Hematopoietic multipotent progenitor cell (in vitro differentiated cells): ENCODE results near the gene ARL5C. TPM values are rescaled to one million over a fixed set of nuclear protein-coding genes. Genes with fewer than 3 reads are reported as not detected.

Experiments used
- DNase-seq, 3 donors: peaks; one replicate each; pipeline ENCODE4 v3.0.0-alpha.2; 2011 to 2015; ENCODE audit warnings: low read depth in 2 of 3, low spot score in 2 of 3
- total RNA-seq: library from RNA; depleted of rRNA; stranded (reverse); fragments of >200 nt; gene quantifications from one replicate; pipeline ENCODE4 v1.2.3, GENCODE V29; 2012

Gene ARL5C
- total RNA-seq, 1 donor, result 0.54 TPM

DNA sequence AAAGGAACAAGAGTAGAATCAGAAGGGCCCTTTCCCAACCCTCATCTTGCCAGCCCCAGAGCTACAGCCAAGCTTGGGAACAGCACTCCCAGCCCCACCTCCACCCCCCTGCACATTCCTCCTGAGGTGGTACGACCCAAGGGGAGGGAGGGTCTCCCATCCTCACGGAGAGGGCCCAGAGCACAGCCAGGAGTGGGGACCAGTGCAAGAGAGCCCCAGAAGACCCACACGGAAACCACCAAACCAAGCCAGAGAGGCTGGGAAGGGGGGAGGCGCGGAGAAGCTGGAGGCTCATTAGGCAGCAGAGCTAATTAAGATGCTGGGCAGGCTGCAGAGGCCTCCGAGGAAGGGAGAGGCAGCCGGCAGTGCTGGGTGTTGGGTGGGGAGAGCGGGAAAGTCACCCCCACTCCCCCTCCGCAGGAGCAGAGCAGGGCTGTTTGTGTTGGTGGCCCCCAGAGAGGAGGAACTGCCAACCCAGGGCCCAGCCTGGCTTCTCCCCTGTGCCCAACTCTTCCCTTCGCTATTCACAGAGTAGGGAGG lies 29.1 kb upstream of the ARL5C start:
- no peak for DNase-seq

DNA sequence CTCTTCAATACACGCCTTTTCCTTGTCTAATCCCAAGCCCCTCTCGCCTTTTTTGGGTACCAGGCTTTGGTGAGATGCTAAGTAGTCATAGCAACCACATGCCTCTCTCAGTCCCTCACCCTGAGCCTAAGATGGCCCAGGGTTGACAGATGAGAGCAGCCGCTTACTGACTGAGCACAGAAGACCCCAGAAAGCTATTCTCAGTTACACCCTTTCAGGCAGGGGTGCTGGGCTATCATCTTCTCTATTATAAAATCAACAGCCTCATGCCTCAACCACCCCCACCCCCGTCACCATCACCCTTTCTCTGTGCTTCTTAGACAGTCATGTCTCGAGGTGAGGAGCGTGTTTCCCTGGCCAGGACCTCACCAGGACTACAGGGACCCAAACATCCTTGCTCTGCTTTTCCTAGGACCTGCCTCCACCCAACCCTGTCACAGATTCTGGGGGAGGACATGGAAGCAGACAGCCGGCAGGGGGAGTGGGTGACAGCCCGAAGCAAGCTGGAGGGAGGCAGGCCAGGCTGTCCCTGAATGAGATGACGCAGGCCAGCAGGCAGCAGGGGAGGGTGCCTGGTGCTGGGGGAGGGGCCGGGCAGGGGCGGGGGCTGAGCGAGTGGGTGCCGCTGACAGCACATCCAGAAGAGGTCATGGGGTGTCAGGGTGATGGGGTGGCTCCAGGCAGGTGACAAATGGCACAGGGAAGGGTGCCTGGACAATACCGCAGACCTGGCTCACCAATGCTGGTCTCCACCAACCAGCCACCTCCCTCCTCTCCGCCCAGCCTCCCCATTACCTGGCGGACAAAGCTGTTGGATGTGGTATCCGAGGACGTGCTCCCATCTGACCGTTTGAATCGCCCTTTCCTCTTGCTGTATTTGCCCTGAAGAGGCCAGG lies 28.4 kb upstream of the ARL5C start:
- DNase-seq, result no peak

DNA sequence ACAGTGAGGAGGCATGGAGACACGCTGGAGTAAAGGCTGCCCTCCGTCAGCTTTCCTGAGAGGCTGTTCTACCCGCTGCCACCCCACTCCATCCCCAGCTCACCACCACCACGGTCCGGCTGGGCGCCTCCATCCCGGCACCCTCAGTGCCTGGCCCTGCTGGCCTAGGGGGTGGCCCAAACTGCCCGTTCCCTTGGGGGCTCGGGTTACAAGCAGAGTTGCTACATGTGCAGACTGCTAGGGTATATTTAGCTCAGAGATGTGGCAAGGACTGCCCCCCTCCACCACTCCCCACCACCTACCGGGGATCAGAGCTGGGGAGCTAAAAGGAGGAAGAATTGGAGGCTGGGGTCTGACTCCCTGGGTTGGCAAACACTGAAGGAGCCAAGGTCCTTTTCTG lies 27.4 kb upstream of the ARL5C start:
- DNase-seq, result no peak

DNA sequence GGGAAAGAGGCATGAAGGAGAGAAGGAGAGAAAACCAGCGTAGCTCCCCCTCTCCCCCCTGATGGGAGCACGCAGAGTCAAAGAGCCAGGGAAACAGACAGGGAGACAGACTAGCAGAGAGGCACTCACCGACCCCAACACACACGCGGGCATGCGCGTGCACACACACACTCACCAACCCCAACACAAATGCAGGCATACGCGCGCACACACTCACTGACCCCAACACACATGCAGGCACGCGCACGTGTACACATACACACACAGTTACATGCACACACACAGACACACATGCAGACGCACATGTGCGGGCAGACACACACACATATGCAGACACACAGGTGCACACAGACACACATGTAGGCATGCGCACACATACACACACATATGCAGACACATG lies 26.9 kb upstream of the ARL5C start:
- no peak for DNase-seq

DNA sequence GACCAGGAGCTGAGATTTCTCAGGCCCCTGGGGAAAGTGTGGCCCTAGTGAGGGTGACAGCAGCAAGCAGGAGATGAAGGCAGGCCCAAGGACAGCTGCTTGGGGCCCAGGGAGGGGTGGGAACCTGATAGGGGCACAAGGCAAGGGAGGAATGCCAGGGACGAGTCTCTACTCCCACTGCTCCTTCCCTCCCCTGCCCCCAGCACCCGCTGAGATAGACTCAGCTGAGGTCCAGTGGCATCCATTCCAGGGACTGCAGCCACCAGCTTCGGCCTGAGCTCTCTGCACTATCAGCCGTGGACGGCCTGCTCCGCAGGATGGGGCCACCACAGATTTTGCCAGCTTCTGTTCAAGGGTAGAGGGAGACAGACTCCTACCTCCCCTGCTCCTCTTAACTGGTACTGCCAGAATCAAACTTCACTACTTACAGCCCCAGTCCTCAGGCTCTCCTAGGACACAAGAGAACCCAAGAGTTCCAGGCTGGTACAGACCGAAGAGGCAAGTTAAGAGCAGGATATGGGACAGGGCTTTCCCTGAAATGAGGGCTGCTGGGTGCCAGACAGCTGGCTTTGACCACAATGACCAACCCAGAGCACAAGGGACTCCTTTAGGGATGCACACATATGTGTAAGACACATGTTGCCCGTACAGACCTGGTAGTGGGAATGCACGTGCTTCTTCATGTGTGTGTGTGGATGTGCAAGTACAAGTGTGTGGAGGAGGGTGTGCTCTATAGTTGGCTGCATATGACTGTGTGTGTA lies 26.0 kb upstream of the ARL5C start:
- DNase-seq, result no peak

DNA sequence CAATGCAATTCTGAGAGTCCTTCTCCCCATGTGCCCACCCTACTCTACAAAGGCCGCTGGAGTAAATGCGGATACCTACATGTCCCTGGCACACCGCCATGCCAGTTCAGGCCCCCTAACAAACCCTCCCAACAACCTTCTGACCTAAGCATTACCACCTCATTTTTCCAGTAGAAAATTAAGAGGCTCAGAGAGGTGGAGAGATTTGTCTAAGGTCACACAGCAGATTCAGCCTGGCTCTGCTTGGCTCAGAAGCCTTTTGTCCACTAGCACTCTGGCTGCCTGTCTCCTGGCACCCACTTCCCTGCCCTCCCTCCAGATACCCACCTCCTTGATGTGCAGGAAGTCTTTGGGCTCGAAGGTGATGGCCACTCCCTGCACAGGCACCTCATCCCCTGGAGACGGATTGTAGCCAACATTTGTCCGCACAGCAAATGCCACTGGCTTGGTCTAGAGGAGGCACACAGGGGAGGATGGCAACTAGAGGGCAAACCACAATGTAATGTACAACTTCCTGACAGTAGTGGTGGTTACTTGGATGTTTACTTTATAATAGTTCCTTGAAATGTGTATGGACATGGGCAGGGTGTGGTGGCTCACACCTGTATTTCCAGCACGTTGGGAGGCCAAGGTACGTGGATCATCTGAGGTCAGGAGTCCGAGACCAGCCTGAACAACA lies 21.3 kb upstream of the ARL5C start:
- DNase-seq, result no peak

DNA sequence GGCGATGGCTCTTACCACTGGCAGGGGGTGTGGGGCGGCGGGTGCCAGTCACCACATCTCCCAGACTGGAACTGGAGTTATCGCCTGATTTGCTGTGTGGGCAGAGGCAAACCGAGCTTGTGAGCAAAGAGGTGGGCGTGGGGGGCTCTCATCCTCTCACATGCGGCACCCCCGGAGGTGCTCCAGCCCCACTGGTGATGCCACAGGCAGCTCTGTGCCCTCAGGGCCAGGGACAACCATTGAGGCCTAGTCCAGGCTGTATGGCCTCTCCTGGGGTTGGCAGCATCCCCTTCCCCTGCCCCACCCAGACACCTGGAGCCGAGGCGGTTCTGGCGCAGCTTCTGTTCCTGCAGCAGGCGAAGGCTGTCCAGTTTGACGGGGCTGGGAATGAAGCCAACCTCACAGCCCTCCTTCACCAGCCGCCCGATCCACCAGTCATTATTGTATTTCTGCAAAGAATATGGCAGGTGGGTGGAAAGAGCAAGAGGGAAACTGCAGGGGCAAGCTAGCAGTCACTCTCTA lies 20.6 kb upstream of the ARL5C start:
- DNase-seq, result no peak

DNA sequence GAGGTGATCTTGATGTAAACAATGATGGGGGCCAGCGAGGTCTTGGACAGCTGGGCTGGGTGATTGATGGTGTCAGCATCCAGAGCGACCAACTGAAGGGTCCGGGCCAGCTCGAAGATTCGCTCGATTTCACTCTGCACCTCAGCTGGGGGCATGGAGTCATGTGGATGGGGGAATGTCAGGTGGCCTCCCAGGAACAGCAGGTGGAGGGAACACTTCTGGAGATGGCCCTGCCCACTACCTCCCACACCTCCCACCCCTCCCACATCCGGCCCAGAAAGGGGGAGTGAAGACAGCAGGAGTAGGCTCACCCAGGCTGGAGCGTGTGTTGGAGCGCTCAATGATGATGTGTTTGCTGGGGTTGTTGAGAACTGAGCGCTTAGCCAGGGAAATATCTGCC lies 17.8 kb upstream of the ARL5C start:
- DNase-seq, result no peak

DNA sequence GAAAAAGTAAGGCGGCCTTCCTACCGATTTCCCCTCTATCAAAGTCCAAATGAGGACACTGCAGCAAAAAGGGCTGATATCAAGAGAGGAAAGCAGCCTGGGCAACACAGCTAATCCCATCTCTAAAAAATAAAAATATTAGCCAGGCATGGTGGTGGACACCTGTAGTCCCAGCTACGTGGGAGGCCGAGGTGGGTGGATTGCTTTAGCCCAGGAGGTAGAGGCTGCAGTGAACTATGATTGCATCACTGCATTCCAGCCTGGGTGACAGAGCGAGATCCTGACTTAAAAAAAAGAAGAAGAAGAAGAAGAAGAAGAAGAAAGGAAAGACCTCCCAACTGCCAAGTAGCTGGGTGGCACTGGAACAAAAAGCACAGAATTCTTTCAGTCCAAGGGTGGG lies 17.1 kb upstream of the ARL5C start:
- DNase-seq, result no peak

DNA sequence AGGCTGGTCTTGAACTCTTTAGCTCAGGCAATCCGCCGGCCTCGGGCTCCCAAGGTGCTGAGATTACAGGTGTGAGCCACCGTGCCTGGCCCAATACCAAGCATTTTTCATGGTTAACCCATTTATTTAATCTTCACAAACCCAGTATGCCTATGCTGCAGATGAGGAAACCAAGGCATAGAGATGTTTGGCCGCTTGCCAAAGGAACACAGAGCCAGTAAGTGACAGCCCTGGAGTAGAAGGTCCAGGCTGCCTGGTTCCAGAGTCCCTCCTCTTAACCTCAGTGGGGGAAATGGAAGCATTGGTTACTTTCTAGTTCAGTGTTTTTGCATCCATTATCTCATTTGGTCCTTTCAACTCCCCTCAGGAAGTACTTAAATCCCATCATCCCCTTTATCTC lies 15.3 kb upstream of the ARL5C start:
- DNase-seq, result no peak

DNA sequence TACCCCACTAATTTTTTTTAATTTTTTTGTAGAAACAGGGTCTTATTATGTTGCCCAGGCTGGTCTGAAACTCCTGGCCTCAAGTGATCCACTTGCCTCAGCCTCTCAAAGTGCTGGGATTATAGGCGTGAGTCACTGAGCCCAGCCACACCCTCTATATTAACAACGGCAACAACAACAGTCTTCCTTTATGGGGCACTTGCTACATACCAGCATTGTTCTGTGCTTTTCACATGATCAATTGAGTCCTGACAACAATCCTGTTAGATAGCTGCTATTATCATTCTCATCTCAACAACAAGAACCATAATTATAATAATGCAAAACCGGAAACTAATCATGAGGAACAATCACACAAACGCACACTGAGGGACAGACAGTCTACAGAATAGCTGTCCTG lies 12.6 kb upstream of the ARL5C start:
- no peak for DNase-seq

DNA sequence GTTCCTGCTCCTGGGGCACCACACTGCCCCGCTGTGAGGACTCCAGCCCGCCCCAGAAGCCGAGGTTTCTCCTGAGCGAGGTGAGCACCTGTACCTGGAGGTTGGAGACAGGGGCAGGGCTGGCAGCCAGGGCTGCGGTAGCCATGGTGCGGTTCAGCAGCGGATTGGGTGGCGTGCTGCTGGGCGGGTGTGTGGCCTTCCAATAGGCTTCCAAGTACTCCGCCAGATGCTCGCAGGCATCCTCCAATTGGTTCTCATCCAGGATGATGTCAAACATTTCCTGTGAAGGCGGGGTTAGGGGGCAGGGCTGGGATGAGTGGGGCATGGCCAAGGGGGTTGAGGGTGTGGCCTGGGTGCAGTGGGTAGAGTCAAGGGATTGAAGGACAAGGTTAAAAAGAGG lies 11.3 kb upstream of the ARL5C start:
- no peak for DNase-seq

DNA sequence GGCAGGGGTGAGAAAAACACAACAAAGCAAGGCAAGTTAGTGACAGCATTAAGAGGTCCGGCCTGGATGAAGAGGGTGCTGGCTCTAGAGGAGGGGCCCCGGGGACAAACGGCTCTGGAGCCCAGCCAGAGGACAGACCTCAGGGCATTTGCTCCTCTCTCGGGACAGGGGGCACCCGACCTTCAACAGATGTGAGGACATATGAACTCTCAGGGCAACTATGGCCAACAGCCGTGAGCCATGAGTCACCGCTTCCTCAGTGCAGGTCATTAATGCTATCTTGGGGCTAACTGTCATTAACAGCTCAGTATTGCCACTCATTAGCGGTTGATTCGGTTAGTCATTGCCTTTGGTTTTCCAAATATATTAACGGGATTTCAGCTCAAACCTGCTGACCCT lies 9.7 kb upstream of the ARL5C start:
- no peak for DNase-seq

DNA sequence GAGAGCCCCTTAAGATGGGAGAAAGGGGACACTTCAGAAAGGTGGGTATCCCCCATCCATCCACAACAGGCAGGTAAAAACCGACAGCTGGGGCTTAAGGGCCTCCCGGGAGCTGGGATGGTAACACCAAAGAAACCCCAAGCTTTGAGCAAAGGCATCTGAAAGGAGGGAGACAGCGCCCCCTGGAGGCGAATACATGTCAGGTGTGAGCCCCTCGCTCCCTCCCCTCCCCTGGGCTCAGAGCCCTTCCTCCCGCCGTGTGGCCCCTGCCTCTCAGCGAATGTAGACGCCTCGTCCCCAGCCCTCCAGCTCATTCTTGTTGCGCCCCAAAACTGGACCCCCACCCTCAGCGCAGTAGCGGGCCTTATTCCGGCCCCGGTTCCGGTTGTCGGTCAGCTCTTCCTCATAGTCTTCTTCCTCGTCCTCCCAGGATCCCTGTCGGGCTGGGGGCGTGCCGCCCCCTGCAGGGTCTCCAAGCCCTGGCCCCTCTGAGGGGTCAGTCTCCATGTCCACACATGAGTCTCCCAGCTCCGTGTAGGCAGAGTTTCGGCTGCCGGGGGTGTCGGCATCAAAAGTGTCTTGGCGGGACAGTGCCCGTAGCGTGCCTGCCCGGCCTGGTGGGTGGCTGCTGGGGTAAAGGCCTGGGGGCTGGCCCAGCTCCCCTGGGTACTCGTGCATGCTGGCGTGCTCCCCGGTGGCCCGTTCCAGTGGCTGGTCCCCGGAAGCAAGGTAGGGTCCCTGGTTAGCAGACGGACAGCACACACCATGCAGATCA lies 9.1 kb upstream of the ARL5C start:
- peak; percentile 70 to 91 (median 83) for DNase-seq

DNA sequence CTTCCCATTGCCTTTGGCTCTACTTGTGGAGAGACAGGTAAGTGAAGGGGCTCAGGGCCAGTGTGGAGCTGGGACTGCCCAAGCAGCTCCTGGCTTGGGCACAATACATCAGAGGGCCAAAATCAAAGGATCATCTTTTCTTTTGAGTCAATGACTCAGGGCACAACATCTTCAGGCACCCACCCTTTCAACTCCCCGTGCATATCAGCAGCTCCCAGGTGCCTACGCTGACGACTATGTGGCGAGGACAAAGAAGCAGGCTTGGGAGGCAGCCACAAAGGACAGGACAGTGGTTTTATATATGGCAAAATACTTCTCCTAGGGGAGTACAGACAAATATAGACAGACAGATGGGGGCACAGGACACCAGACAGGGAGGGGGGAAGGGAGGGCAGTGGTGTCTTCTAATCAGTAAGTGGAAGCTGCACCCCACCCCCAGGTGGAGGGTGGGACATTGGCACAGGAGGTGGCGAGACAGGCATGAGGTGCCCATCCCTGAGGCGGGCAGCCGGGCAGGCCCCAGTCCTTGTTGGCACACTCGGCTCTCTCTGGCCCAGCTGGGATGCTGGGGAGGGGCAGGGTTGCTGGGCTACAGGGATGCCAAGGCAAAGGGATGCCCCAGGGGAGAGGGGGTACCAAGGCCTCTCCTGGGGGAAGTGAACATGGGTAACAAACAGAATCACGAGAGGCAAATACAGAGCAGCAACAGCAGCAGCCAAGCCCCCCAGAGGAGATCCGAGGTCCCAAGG lies 7.7 kb upstream of the ARL5C start:
- no peak for DNase-seq

DNA sequence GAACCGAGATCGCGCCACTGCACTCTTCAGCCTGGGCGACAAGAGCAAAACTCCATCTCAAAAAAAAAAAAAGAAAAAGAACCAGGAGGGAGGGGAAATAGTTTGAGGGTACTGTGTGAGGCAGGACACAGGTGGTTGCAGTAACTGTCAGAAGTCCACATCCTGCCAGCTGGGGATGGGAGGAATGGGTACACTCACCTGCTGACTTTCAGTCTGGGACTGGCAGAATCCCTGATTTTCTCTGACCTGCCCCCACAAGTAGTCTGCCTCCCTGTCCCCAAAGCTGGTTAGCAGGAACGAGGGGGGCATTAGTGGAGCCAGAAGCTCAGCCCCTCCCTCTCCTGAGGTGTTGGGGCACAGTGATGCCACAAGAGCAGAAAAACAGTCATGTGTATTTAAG lies 7.1 kb upstream of the ARL5C start:
- DNase-seq, result no peak

DNA sequence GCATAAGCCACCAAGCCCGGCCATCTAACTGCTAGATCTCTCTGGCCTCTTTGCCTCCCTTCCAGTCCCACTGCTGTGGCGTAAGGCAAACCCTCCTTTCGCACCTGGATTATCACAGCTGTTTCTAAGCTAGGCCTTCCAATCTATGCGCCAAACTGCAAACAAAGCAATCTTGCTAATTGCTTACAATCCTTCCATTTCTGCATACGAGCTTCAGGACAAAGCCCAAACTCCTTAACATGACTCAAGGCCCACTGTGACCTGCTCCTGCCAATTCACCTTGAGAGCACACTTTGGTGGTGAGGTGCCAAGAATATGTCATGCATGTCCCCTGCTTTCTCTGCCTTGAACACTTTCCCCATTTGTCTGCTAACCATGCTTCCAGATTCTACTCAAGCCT lies 6.0 kb upstream of the ARL5C start:
- no peak for DNase-seq

DNA sequence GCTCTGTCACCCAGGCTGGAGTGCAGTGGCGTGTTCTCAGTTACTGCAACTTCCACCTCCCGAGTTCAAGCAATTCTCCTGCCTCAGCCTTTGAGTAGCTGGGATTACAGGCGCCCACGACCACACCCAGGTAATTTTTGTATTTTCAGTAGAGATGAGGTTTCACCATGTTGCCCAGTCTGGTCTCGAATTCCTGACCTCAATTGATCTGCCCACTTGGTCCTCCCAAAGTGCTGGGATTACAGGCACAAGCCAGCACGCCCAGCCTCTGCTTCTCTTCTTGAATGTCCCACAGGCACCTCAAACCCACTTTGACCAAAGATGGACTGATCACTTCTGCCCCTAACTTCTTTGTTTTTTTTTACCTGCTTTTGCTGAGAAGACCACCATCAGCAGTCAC lies 4.6 kb upstream of the ARL5C start:
- no peak for DNase-seq

DNA sequence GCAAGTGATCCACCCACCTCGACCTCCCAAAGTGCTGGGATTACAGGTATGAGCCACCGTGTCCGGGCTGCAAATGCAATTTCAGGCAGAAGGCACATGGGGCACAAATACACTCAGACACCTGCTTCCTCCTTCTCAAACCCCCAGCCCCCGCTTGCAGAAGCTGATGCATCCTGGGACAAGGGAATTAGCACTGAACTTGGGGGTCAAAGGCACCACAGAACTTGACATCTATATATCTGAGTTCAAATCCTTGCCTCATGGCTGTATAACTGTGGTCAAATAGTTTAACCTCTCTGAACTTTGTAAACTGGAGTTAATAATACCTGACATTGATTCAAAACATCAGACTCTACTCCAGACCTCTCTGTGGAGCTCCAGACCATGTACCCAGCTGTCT lies 4.1 kb upstream of the ARL5C start:
- DNase-seq, result peak in 1 of 3 donors; percentile 42

DNA sequence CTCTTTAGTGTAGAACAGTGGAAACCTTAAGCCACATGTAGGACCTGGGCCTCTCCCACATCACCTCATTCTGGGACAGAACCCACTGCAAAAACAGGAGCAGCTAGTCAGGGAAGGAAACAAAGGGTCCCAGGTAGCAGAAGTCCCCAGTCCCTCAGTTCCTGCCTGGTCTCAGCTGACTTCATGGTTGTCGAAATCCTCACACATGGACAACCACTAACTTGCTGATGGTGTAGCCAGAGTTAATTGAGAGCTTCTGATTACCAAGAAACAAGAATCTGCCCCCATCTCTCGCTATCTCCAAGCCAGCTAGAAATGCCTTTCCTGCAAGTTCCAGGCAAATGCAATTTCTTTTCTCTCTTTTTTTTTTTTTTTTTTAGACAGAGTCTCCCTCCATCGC lies 3.6 kb upstream of the ARL5C start:
- DNase-seq, result no peak
